LNCaP clone FGC (cell line): ENCODE measurements around the gene ATRN.

Experiments used
- DNase-seq: peaks from one replicate; pipeline ENCODE4 v3.0.0-alpha.2; 2011; ENCODE audit warnings: low read depth
- H3K4me3 ChIP-seq: 2 replicates; pipeline ENCODE4 v1.5.1; 2011; ENCODE audit warnings: mild to moderate bottlenecking, low read depth, low read length, control low read depth
- TF ChIP-seq, protein P1 (sequence below): IDR thresholded peaks from 2 replicates; pipeline ENCODE4 v1.5.1; 2012; ENCODE audit warnings: mild to moderate bottlenecking; ENCODE audit not compliant: control insufficient read depth, insufficient read depth; ENCODE audit errors: extremely low read depth

Gene ATRN

DNA sequence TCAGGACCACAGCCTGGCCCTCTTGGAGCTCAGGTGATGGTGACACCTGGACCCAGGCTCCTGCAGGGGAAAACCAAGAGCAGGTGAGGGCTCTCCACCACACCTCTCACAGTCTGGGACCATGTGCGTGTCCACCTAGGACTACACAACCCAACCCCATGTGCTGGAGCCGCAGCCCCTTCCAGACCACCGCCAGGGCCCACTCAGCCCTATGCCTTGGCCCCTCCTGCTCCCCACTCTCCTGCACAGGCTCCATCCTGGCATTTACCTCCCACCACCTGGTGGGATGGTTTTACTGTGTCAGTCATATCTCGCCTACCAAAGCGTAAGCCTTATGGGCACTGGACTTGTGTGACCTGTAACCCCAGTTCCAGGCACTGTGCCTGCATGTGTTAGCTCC is 224.0 kb downstream of the ATRN start:
- no peak overlapping the region for H3K4me3 ChIP-seq
- DNase-seq, result no peak
- TF ChIP-seq, protein P1, sequence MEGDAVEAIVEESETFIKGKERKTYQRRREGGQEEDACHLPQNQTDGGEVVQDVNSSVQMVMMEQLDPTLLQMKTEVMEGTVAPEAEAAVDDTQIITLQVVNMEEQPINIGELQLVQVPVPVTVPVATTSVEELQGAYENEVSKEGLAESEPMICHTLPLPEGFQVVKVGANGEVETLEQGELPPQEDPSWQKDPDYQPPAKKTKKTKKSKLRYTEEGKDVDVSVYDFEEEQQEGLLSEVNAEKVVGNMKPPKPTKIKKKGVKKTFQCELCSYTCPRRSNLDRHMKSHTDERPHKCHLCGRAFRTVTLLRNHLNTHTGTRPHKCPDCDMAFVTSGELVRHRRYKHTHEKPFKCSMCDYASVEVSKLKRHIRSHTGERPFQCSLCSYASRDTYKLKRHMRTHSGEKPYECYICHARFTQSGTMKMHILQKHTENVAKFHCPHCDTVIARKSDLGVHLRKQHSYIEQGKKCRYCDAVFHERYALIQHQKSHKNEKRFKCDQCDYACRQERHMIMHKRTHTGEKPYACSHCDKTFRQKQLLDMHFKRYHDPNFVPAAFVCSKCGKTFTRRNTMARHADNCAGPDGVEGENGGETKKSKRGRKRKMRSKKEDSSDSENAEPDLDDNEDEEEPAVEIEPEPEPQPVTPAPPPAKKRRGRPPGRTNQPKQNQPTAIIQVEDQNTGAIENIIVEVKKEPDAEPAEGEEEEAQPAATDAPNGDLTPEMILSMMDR, result no peak

DNA sequence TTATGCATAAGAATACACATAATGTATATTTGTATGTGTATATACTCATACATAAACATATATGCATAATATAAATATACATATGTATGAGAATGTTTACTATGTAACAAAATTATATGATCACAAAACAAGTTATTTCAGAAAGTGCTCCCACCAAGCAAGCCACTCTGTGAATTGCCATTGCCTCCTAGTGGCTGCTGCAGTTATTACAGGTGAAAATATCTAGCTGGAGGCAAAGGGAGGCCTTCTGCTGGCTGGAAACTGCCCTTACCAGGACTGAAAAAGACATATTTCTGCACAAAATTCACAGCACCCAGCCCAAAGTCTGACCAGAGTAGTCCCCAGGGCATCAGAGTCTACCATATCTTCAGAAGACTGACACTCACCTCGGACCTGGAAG is 225.4 kb downstream of the ATRN start:
- no peak for DNase-seq
- TF ChIP-seq, protein P1, result peak; percentile 34
- H3K4me3 ChIP-seq, result no peak overlapping the region

GRCh38 chr20:3696745-3697587 is 226.1 kb downstream of the ATRN start:
- no peak overlapping the region for H3K4me3 ChIP-seq
- no peak for DNase-seq
- TF ChIP-seq, protein P1, result no peak

GRCh38 chr20:3697588-3698305 is 226.9 kb downstream of the ATRN start:
- H3K4me3 ChIP-seq, result no peak overlapping the region
- TF ChIP-seq, protein P1, result no peak
- no peak for DNase-seq

DNA sequence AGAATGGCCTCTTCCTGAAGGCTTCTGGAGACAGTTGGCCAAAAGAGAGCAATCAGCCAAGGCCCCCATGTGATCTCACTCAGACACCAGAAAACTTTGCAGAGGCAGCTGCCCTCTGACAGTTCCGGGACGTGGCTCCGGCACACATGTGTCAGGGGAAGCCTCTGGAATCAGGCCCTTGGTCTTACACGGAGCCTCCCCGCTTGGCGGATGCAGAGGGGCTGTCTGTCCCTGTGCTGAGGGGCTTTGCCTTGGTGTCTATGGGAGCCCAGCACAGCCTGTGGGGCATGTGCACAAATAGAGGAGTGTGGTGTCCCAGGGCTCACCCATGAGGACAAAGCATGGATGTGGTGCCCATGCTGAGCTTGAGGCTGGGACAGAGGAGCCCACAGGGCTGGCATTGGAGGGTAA is 227.8 kb downstream of the ATRN start:
- TF ChIP-seq, protein P1, result no peak
- H3K4me3 ChIP-seq, result no peak overlapping the region
- DNase-seq, result no peak

DNA sequence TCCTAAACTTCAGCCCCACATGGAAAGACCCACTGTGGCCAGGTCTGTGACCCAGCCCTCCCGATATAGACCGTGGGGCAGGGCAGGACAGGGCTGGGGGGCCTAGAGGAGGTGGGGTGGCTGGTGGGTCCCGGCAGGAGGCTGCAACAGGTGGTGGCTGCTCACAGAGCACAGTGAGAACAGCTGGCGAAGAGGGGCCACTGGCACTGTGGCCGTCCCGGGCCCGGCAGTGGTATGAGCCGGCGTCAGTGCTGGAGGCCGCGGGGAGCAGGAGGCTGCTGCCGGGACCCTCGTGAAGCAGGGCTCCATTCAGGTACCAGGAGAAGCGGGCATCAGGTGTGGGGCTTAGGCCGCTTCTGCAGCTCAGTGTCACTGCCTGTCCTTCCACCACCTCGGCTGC is 228.2 kb downstream of the ATRN start:
- TF ChIP-seq, protein P1, result no peak
- H3K4me3 ChIP-seq, result no peak overlapping the region
- no peak for DNase-seq
